ENCODE results near the gene IFNA21.
"Not testable (repeated sequence)": the region's sequence is repeated elsewhere in the genome, so short reads cannot be mapped to it uniquely, and the experiment has no call there.

IFNA21 gene

DNA sequence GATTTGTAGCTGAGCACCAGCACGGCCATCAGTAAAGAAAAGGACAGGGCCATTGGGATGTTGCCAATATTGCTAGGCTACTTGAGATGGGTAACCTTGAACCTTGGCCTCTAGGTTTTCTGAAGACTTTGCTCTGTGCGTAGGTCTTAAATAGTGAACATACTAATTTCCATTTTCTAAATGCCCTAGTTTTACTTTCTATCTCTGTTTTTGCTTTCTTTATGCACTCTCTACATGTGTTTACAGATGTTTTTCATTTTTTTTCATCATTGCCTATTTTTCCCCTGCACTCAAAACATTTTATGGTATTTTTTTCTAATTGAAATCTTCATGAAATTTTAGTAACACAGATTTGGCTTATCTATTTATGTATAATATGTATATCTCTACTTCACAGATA is at the start of gene IFNA21:
IFNA21 (minus strand) TSS at position 101 of the 400 bp plus-strand sequence; CDS start at position 53, 48 bp downstream.
- not testable (repeated sequence) for DNase-seq (ENCODE audit: low read depth in 2 of 2)

DNA sequence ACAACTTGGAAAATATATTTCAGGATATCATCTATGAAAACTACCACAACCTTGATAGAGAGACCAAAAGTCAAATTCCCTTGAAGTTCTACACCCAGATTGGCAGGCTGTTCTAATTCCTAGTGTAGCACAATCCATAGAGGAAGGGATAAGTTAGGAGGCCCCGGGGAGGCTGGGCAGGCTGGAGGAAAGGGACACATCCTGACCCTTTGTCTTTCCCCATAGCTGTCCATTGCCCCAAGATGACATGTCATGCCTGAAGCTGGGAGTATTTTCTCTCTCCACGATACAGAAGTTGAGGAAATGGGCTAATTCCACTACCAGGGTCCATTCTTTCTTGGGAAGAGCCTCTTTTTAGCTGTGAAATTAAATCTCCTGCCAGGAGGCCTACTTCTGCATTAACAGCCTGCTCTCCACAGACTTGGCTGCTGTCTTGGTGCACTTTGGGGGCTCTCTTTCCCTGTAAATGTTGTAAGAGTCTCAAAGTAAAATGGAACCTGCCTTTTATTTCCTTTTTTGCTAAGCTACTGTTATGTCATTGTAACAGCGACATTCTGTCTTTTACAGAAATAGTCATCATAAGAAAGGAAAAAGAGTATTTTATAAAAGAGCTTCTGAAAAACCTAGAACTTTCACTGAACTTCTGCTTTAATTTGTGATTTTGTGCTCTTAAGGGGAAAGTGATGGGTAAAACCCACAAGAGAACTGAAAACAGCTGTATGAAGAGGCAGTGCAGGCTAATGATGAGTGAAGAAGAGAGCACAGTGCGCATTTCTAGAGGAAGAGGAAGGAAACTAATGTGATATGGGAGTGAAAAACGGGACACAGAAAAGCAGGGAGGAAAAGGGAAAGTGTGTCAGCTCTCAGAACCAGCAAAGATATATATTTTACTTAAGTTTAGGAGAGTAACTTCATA is 47.2 kb upstream of the IFNA21 start:
- not testable (repeated sequence) for DNase-seq (ENCODE audit: low read depth in 2 of 2)

- DNase-seq (ENCODE audit: low read depth in 2 of 2), result not testable (repeated sequence)
Measured at GRCh38 chr9:21212160-21212559, 45.7 kb upstream of the IFNA21 start.

GRCh38 chr9:21210782-21211181 is 44.3 kb upstream of the IFNA21 start:
- not testable (repeated sequence) for DNase-seq (ENCODE audit: low read depth in 2 of 2)

DNA sequence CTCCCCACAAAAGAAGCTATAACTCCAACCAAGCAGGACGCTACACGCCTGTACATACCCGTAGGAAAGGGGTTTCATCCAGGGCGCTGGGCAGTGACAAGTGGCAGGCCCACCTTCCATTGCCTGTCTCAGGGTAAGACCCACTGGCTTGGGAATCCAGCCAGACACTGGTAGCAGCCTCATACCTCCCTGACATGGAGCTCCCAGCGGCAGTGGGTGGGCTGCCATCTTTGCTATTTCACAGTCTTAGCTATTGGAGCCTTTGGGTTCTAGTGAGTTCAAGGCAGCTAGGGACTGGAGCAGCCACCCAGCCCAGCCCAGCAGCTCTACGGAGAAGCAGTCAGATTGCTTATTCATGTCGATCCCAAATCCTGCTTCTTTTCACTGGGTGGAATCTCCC is 43.9 kb upstream of the IFNA21 start:
- DNase-seq (ENCODE audit: low read depth in 2 of 2), result no peak

DNA sequence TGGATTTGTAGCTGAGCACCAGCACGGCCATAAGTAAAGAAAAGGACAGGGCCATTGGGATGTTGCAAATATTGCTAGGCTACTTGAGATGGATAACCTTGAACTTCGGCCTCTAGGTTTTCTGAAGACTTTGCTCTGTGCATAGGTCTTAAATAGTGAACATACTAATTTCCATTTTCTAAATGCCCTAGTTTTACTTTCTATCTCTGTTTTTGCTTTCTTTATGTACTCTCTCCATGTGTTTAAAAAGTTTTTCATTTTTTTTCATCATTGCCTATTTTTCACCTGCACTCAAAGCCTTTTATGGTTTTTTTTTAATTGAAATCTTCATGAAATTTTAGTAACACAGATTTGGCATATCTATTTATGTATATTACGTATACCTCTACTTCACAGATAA is 40.6 kb upstream of the IFNA21 start, which contains the start of gene IFNA10:
IFNA10 (minus strand) TSS at position 101 of the 400 bp plus-strand sequence; CDS start at position 55, 46 bp downstream.
- not testable (repeated sequence) for DNase-seq (ENCODE audit: low read depth in 2 of 2)

- no peak for DNase-seq (ENCODE audit: low read depth in 2 of 2)
Measured at GRCh38 chr9:21205204-21205603, 38.7 kb upstream of the IFNA21 start.

GRCh38 chr9:21202105-21202504 is 35.6 kb upstream of the IFNA21 start, which contains the start of gene IFNA7:
Gene IFNA7 (minus strand): TSS chr9:21202205. CDS start chr9:21202165, 40 bp downstream.
- not testable (repeated sequence) for DNase-seq (ENCODE audit: low read depth in 2 of 2)

GRCh38 chr9:21194867-21195776 is 28.7 kb upstream of the IFNA21 start:
- peak; percentile 4 to 10 for DNase-seq (ENCODE audit: low read depth in 2 of 2)

GRCh38 chr9:21187487-21187886 is 21.0 kb upstream of the IFNA21 start, which contains the start of gene IFNA4:
Gene IFNA4 (minus strand): TSS chr9:21187587. CDS start chr9:21187531, 56 bp downstream.
- DNase-seq (ENCODE audit: low read depth in 2 of 2), result not testable (repeated sequence)

DNA sequence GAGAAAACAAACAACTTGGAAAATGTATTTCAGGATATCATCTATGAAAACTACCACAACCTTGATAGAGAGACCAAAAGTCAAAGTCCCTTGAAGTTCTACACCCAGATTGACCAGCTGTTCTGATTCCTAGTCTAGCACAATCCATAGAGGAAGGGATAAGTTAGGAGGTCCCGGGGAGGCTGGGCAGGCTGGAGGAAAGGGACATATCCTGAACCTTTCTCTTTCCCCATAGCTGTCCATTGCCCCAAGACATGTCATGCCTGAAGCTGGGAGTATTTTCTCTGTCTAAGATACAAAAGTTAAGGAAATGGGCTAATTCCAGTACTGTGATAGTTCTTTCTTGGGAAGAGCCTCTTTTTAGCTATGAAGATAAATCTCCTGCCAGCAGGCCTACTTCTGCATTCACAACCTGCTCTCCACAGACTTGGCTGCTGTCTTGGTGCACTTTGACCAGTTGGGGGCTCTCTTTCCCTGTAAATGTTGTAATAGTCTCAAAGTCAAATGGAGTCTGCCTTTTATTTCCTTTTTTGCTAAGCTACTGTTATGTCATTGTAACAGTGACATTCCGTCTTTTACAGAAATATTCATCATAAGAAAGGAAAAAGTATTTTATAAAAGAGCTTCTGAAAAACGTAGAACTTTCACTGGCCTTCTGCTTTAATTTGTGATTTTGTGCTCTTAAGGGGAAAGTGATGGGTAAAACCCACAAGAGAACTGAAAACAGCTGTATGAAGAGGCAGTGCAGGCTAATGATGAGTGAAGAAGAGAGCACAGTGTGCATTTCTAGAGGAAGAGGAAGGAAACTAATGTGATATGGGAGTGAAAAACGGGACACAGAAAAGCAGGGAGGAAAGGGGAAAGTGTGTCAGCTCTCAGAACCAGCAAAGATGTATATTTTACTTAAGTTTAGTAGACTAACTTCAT is 16.6 kb upstream of the IFNA21 start:
- not testable (repeated sequence) for DNase-seq (ENCODE audit: low read depth in 2 of 2)

GRCh38 chr9:21174671-21175070 is 8.2 kb upstream of the IFNA21 start:
- no peak for DNase-seq (ENCODE audit: low read depth in 2 of 2)

GRCh38 chr9:21172156-21172555 is 5.7 kb upstream of the IFNA21 start:
- DNase-seq (ENCODE audit: low read depth in 2 of 2), result no peak

GRCh38 chr9:21171351-21171750 is 4.9 kb upstream of the IFNA21 start:
- DNase-seq (ENCODE audit: low read depth in 2 of 2), result no peak

- no peak for DNase-seq (ENCODE audit: low read depth in 2 of 2)
Measured at GRCh38 chr9:21165516-21165915, 944 bp downstream of the IFNA21 start.

DNA sequence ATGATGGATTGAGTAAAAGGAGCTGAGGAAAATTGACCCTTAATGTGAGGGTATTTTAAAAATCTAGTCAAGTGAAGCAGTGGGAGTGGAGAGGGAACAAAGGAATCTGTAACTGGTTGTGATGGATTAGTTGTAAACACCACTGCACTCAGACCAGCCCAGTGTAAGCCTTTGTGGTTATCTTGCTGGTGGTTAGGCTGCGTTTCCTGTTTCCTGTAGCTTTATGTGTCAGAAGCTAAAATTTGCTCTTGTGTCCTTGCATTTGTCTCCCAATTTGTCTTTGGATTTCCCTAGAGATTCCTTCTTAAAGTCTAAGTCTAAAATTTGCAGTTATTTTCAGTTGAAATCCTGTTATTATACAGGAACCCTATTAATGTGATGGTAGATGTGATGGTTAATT is 6.3 kb downstream of the IFNA21 start:
- DNase-seq (ENCODE audit: low read depth in 2 of 2), result no peak

DNA sequence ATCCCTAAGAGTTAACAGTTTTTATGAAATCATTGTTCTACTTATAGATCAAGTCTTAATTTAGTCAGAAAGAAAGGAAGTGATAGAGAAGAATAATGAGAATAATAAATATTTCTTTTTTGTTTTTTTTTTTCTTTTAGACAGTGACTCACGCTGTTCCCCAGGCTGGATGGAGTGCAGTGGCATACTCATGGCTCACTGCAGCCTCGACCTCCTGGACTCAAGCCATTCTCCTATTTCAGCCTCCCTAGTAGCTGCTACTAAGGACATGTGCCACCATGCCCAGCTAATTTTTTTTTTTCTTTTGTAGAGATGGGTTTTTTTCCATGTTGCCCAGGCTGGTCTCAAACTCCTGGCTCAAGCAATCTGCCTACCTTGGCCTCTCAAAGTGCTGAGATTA is 11.0 kb downstream of the IFNA21 start:
- no peak for DNase-seq (ENCODE audit: low read depth in 2 of 2)

DNA sequence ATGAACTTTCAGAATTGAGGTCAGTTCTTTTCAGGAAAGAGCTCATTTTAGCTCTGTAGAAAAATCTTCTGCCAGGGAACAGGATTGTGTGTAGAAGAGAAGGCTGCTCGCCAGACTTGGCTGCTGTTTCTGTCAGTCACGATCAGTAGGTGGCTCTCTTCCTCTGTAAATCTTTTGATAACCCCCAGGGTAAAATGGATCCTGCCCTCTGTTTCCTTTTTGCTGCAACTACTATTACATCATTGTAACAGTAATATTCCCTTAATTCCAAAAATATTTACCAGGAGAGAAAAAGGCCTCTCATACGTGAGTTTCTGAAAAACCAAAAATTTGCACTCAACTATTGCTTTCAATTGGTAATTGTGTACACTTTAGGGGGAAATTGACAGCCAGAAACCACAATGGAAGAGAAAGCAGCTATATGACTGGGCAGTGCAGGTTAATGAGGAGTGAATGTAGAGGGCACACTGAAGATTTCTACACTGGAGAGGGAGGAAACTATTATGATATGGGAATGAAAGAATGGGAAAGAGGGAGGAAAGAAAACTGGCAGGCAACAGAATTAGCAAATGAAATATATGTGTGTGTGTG is 12.3 kb downstream of the IFNA21 start:
- no peak for DNase-seq (ENCODE audit: low read depth in 2 of 2)

- DNase-seq (ENCODE audit: low read depth in 2 of 2), result no peak
Measured at GRCh38 chr9:21153336-21154017, 13.0 kb downstream of the IFNA21 start.

DNA sequence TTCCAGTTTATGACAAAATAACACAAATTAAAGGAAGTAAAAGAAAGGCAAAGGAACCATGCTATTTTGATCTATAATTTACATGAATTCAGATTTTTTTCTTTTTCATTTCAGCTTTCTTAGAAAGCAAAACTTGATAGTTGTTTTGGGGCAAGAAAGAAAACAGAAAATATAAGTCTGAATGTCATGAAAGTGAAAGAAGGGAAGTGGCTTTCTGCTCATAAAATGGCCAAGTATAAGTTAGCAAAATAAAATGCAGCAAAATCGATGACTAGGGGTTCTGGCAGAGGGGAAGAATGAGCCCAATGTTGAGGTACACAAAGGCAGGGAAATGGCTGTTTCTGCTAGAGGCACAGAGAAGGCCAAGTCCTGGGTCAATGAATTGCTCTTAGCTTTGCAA is 21.9 kb downstream of the IFNA21 start:
- DNase-seq (ENCODE audit: low read depth in 2 of 2), result no peak

Data from stimulated activated CD8-positive, alpha-beta memory T cell treated with anti-CD3 and anti-CD28 coated beads, Interleukin-15, amount 100 ng/mL, for 48 hours (primary cell).